OCI-LY1 (cell line): ENCODE measurements around the gene INSR.

Experiments
- EZH2 ChIP-seq: fragments of 200-600 bp; sonication (generic), shearing (Covaris generic); IDR thresholded peaks from 2 replicates; pipeline ENCODE4 v1.8.0; 2017; ENCODE audit warnings: borderline replicate concordance, mixed run types, mild to moderate bottlenecking, antibody characterized with exemption, low read length, moderate library complexity, mixed read lengths
- TF ChIP-seq, protein P1 (sequence below): fragments of 200-600 bp; sonication (generic), shearing (Covaris generic); IDR thresholded peaks from 2 replicates; pipeline ENCODE4 v1.5.1; 2017; ENCODE audit warnings: mild to moderate bottlenecking, antibody characterized with exemption, low read length, moderate library complexity, mixed read lengths

DNA sequence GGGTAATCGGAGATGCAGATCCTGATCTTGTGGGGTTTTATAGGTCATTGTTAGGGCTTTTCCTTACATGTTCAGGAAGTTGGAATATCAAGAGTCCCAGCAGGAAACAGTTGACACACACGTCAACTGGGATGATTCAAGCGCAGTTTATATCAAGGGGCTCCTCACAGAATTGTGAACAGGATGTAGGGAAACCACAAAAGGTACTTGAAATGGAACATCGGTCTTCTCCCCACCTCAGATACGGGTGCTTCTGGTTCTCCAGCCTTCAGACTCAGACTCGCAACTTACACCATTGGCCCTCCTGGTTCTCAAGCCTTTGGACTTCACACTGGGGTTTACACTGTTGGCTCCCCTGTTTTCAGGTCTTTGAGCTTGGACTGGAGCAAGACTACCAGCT, 205.2 kb downstream of the INSR start:
- TF ChIP-seq EZH2: no peak
- TF ChIP-seq, protein P1, sequence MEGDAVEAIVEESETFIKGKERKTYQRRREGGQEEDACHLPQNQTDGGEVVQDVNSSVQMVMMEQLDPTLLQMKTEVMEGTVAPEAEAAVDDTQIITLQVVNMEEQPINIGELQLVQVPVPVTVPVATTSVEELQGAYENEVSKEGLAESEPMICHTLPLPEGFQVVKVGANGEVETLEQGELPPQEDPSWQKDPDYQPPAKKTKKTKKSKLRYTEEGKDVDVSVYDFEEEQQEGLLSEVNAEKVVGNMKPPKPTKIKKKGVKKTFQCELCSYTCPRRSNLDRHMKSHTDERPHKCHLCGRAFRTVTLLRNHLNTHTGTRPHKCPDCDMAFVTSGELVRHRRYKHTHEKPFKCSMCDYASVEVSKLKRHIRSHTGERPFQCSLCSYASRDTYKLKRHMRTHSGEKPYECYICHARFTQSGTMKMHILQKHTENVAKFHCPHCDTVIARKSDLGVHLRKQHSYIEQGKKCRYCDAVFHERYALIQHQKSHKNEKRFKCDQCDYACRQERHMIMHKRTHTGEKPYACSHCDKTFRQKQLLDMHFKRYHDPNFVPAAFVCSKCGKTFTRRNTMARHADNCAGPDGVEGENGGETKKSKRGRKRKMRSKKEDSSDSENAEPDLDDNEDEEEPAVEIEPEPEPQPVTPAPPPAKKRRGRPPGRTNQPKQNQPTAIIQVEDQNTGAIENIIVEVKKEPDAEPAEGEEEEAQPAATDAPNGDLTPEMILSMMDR: no peak
